ENCODE data around the gene ARMC3. TPM values are rescaled to one million over a fixed set of nuclear protein-coding genes. Genes with fewer than 3 reads are reported as not detected.

The ARMC3 gene, protein sequence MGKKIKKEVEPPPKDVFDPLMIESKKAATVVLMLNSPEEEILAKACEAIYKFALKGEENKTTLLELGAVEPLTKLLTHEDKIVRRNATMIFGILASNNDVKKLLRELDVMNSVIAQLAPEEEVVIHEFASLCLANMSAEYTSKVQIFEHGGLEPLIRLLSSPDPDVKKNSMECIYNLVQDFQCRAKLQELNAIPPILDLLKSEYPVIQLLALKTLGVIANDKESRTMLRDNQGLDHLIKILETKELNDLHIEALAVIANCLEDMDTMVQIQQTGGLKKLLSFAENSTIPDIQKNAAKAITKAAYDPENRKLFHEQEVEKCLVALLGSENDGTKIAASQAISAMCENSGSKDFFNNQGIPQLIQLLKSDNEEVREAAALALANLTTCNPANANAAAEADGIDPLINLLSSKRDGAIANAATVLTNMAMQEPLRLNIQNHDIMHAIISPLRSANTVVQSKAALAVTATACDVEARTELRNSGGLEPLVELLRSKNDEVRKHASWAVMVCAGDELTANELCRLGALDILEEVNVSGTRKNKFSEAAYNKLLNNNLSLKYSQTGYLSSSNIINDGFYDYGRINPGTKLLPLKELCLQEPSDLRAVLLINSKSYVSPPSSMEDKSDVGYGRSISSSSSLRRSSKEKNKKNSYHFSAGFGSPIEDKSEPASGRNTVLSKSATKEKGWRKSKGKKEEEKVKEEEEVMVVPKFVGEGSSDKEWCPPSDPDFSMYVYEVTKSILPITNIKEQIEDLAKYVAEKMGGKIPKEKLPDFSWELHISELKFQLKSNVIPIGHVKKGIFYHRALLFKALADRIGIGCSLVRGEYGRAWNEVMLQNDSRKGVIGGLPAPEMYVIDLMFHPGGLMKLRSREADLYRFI
- total RNA-seq (not detected), total RNA-seq (0 to 0.25 (median 0) reads per million in 29 experiments)
- not detected for total RNA-seq (2013)

DNA sequence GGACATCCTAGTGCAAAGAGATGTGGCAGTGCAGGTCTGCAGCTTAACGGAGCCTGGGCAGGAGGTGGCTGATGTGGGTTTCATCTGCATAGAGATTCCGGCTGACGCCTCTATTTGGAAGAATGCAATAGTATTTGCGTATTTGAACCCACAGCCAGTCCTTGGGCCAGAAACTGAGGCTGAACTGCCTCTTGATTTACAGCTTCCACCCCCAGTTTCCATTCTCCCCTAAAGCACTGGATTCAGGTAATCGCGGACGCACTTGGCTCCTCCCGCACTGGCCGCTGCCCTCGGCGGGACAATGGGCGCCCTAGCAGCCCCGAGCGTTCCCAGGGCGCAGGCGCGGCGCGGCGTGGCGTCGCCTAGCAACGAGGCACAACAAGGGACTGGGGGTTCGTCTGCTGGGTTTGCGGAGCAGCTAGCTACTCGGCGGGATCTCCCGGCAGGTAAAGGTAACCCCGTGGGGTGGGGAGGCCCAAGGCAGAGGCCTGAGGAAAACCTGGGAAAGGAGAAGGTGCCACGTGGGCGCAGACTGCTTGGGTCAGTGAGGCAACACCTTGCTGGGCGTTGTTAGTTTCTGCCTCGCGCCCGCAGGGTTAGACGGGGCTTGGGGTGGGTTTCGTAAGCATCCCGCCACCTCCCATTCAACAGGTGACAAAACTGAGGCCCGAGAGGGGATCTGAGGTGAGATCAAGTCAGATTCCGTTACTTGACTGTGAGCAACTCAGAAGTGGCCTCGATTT lies at the start of gene ARMC3:
Gene ARMC3 (plus strand): TSS at position 393 of the 743 bp plus-strand sequence. CDS start 3,944 bp downstream, outside the sequence.
- 16% methylated on average over 34 of the region's 41 CpGs for WGBS (ENCODE audit: insufficient coverage)
- CTCF ChIA-PET: interaction anchor here in 1 of 2 donors (1.0 kb wide), 1 partner anchor 8 kb away, joined by 3 read pairs; no protein-coding TSS in a partner anchor
- Histone ChIP-seq H3K36me3 (ENCODE audit: control insufficient read depth in 2 of 2, extremely low read depth in 1 of 2, insufficient read depth in 1 of 2, low read length in 1 of 2) (no peaks in the 10 kb centered on the region), H3K9me3 (no peaks in the 10 kb centered on the region), H3K4me3 (ENCODE audit: control insufficient read depth in 1 of 2, extremely low read depth in 1 of 2, low read length in 1 of 2) (peak within 1 kb of the TSS; percentile 52 to 83), H3K27me3 (replicated peaks in 1 of 2; ENCODE audit: control insufficient read depth in 2 of 2, extremely low read depth in 1 of 2, insufficient read depth in 2 of 2, low read length in 1 of 2) (peaks cover 0 to 14% of the 10 kb centered on the region in 2 experiments), H3K27ac (ENCODE audit: low read length) (no peak within 1 kb of the TSS), H3K4me1 (ENCODE audit: control insufficient read depth in 1 of 2, extremely low read depth in 1 of 2, insufficient read depth in 2 of 2, low read length in 2 of 2) (peaks cover 2 to 11% of the 10 kb centered on the region in 2 experiments)
- Mint-ChIP-seq H3K27me3 (peaks cover 4 to 8% of the 10 kb centered on the region in 2 donors), H3K9me3 (no peaks in the 10 kb centered on the region), H3K4me1 (no peaks in the 10 kb centered on the region), H3K27ac (no peak within 1 kb of the TSS), H3K4me3 (no peak within 1 kb of the TSS), H3K36me3 (peaks cover 2% of the 10 kb centered on the region)
- DNase-seq (peak; percentile 26 to 84 (median 67)), ATAC-seq (replicated peaks in 1 of 4) (peak; percentile 68 to 94 (median 88))
- POLR2A ChIA-PET: interaction anchor here in 1 of 2 donors (0.9 kb wide), 1 partner anchor 15 kb away, joined by 3 read pairs; no protein-coding TSS in a partner anchor

DNA sequence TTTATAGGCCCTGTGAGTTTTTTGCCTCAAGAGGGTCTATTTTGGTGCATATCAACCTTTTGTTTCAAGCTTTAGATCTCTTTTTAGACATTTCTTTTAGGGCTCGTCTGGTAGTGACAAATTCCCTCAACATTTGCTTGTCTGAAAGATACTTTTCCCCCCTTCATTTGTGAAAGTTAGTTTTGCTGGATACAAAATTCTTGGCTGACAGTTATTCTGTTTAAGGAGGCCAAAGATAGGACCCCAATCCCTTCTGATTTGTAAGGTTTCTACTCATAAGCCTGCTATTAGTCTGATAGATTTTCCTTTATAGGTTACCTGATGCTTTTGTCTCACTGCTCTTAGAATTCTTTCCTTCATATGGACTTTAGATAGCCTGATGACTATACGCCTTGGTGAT lies 36.1 kb upstream of the ARMC3 start:
- no CpG with 5 or more reads among the region's 2 CpGs for WGBS (ENCODE audit: insufficient coverage)
- Histone ChIP-seq H3K9me3 (no peaks in the 10 kb centered on the region), H3K36me3 (ENCODE audit: control insufficient read depth in 2 of 2, extremely low read depth in 1 of 2, insufficient read depth in 1 of 2, low read length in 1 of 2) (no peaks in the 10 kb centered on the region), H3K27ac (ENCODE audit: low read length) (no peak overlapping the region), H3K4me1 (ENCODE audit: control insufficient read depth in 1 of 2, extremely low read depth in 1 of 2, insufficient read depth in 2 of 2, low read length in 2 of 2) (no peaks in the 10 kb centered on the region), H3K27me3 (replicated peaks in 1 of 2; ENCODE audit: control insufficient read depth in 2 of 2, extremely low read depth in 1 of 2, insufficient read depth in 2 of 2, low read length in 1 of 2) (peaks cover 0 to 4% of the 10 kb centered on the region in 2 experiments), H3K4me3 (ENCODE audit: control insufficient read depth in 1 of 2, extremely low read depth in 1 of 2, low read length in 1 of 2) (no peak overlapping the region)
- ChIA-PET POLR2A (no interaction called here), CTCF (no interaction called here)
- H3K27me3 Mint-ChIP-seq: peaks cover 0 to 2% of the 10 kb centered on the region in 2 donors
- no peak overlapping the region for H3K27ac Mint-ChIP-seq
- ATAC-seq (replicated peaks in 1 of 4): no peak
- H3K36me3 Mint-ChIP-seq: no peaks in the 10 kb centered on the region
- H3K4me3 Mint-ChIP-seq: no peak overlapping the region
- no peaks in the 10 kb centered on the region for H3K4me1 Mint-ChIP-seq
- H3K9me3 Mint-ChIP-seq: peaks cover 30 to 36% (median 31%) of the 10 kb centered on the region in 3 donors
- DNase-seq: no peak

DNA sequence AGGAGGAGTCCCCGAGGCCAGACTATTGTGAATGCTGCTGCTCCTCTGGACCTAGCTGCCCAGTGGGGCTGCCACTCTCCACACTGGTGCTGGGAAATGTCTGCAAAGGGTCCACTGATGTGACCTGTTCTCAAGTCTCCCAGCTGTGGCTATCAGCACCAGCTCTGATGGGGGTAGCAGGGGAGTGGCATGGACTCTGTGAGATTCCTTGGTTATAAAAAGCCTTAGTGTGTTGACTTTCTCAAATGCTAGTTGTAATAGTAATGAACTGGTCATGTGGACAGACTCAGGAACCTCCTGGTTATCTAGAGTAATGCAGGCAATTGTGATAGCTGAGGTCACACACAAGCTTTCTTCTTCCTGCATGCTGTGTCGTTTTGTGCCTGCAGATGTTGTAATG lies 34.1 kb upstream of the ARMC3 start:
- H3K9me3 Mint-ChIP-seq: peaks cover 20 to 25% (median 21%) of the 10 kb centered on the region in 3 donors
- ChIA-PET CTCF (interaction anchor here in 1 of 2 donors (0.6 kb wide), 1 partner anchor 17 kb away, joined by 3 read pairs; no protein-coding TSS in a partner anchor), POLR2A (no interaction called here)
- no peaks in the 10 kb centered on the region for H3K4me1 Mint-ChIP-seq
- no peak overlapping the region for H3K27ac ChIP-seq (ENCODE audit: low read length)
- WGBS (ENCODE audit: insufficient coverage): 80% methylated on average over 1 of the region's 2 CpGs
- H3K27me3 ChIP-seq (replicated peaks in 1 of 2; ENCODE audit: control insufficient read depth in 2 of 2, extremely low read depth in 1 of 2, insufficient read depth in 2 of 2, low read length in 1 of 2): peaks cover 0 to 4% of the 10 kb centered on the region in 2 experiments
- H3K9me3 ChIP-seq: no peaks in the 10 kb centered on the region
- H3K27me3 Mint-ChIP-seq: peaks cover 0 to 2% of the 10 kb centered on the region in 2 donors
- DNase-seq (no peak), ATAC-seq (replicated peaks in 1 of 4) (no peak)
- no peak overlapping the region for H3K27ac Mint-ChIP-seq
- H3K4me3 Mint-ChIP-seq: no peak overlapping the region
- H3K4me3 ChIP-seq (ENCODE audit: control insufficient read depth in 1 of 2, extremely low read depth in 1 of 2, low read length in 1 of 2): no peak overlapping the region
- no peaks in the 10 kb centered on the region for H3K36me3 Mint-ChIP-seq
- H3K36me3 ChIP-seq (ENCODE audit: control insufficient read depth in 2 of 2, extremely low read depth in 1 of 2, insufficient read depth in 1 of 2, low read length in 1 of 2): no peaks in the 10 kb centered on the region
- H3K4me1 ChIP-seq (ENCODE audit: control insufficient read depth in 1 of 2, extremely low read depth in 1 of 2, insufficient read depth in 2 of 2, low read length in 2 of 2): no peaks in the 10 kb centered on the region

DNA sequence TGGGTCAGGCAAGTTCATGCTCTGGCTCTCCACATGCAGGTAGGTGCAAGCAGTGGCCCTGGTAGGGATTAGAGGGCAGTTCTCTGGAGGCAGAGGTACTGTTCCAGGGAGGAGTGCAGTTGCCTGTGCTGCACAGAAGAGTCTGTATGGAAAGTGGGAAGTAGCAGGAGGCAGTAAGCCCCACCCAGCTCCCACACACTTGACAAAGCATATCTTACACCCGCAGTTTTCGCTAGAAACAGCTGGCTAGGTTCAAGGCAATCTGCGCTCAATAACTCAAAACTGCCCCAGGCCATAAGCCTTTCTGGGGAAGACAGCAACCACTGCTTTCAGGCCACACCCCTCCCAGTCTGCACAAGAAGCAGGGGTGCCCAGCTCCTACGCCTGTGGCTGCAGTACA lies 33.1 kb upstream of the ARMC3 start:
- Mint-ChIP-seq H3K4me3 (no peak overlapping the region), H3K9me3 (peaks cover 20 to 22% (median 21%) of the 10 kb centered on the region in 3 donors), H3K27me3 (peaks cover 0 to 2% of the 10 kb centered on the region in 2 donors), H3K36me3 (no peaks in the 10 kb centered on the region), H3K4me1 (no peaks in the 10 kb centered on the region), H3K27ac (no peak overlapping the region)
- H3K27me3 ChIP-seq (replicated peaks in 1 of 2; ENCODE audit: control insufficient read depth in 2 of 2, extremely low read depth in 1 of 2, insufficient read depth in 2 of 2, low read length in 1 of 2): peaks cover 0 to 4% of the 10 kb centered on the region in 2 experiments
- ATAC-seq (replicated peaks in 1 of 4): no peak
- no peaks in the 10 kb centered on the region for H3K9me3 ChIP-seq
- 95% methylated on average over 4 of the region's 4 CpGs for WGBS (ENCODE audit: insufficient coverage)
- H3K36me3 ChIP-seq (ENCODE audit: control insufficient read depth in 2 of 2, extremely low read depth in 1 of 2, insufficient read depth in 1 of 2, low read length in 1 of 2): no peaks in the 10 kb centered on the region
- no peaks in the 10 kb centered on the region for H3K4me1 ChIP-seq (ENCODE audit: control insufficient read depth in 1 of 2, extremely low read depth in 1 of 2, insufficient read depth in 2 of 2, low read length in 2 of 2)
- ChIA-PET POLR2A (no interaction called here), CTCF (no interaction called here)
- H3K4me3 ChIP-seq (ENCODE audit: control insufficient read depth in 1 of 2, extremely low read depth in 1 of 2, low read length in 1 of 2): no peak overlapping the region
- H3K27ac ChIP-seq (ENCODE audit: low read length): no peak overlapping the region
- no peak for DNase-seq

DNA sequence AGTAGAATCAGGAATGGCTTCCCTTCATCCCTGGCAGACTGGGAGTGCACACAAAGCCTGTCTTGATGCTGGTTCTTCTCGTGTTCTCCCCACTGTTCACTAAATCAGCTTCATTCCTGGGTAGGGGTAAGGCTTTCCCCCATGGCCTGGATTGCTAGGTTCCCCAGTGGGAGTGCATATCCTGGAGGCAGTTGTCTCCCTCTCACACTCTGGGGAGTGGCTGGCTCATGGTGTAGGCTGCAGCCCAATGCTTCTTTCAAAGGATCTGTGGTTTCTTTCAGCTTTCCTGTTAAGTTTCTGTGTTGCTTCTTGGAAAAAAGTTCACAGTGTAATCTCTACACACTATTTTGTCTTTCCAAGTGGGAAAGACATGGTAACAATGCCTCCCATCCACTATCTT lies 32.6 kb upstream of the ARMC3 start:
- Mint-ChIP-seq H3K9me3 (peaks cover 20 to 22% (median 21%) of the 10 kb centered on the region in 3 donors), H3K36me3 (no peaks in the 10 kb centered on the region), H3K4me3 (no peak overlapping the region), H3K27ac (no peak overlapping the region), H3K4me1 (no peaks in the 10 kb centered on the region), H3K27me3 (peaks cover 0 to 2% of the 10 kb centered on the region in 2 donors)
- ATAC-seq (replicated peaks in 1 of 4) (no peak), DNase-seq (no peak)
- Histone ChIP-seq H3K27me3 (replicated peaks in 1 of 2; ENCODE audit: control insufficient read depth in 2 of 2, extremely low read depth in 1 of 2, insufficient read depth in 2 of 2, low read length in 1 of 2) (peaks cover 0 to 4% of the 10 kb centered on the region in 2 experiments), H3K27ac (ENCODE audit: low read length) (no peak overlapping the region), H3K9me3 (no peaks in the 10 kb centered on the region), H3K36me3 (ENCODE audit: control insufficient read depth in 2 of 2, extremely low read depth in 1 of 2, insufficient read depth in 1 of 2, low read length in 1 of 2) (no peaks in the 10 kb centered on the region), H3K4me1 (ENCODE audit: control insufficient read depth in 1 of 2, extremely low read depth in 1 of 2, insufficient read depth in 2 of 2, low read length in 2 of 2) (no peaks in the 10 kb centered on the region), H3K4me3 (ENCODE audit: control insufficient read depth in 1 of 2, extremely low read depth in 1 of 2, low read length in 1 of 2) (no peak overlapping the region)
- CTCF ChIA-PET: no interaction called here
- WGBS (ENCODE audit: insufficient coverage): no CpG with 5 or more reads among the region's 1 CpG
- POLR2A ChIA-PET: no interaction called here

DNA sequence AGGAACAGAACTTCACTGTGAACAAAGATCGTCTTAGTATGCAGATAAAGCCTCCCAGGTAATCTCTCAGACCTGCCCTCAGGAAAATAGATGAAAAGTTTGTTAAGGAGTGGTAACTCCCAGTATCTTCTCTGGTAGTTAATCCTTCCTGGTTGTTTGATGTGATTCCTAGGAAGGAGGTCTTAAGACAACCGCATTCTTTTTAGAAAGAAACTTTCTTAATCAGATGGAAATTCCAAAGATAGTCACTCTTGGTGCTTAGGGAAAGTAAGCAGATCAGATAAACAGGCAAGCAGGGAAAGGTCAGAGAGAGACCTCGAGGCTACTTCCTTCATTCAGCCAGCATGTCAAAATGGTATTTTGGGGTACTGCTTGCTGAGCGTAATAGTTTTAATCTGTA lies 30.5 kb upstream of the ARMC3 start:
- Mint-ChIP-seq H3K9me3 (peaks cover 13 to 16% (median 14%) of the 10 kb centered on the region in 3 donors), H3K27ac (no peak overlapping the region), H3K27me3 (peaks cover 0 to 2% of the 10 kb centered on the region in 2 donors), H3K4me1 (no peaks in the 10 kb centered on the region), H3K36me3 (peaks cover 3% of the 10 kb centered on the region), H3K4me3 (no peak overlapping the region)
- POLR2A ChIA-PET: no interaction called here
- DNase-seq (no peak), ATAC-seq (replicated peaks in 1 of 4) (no peak)
- peaks cover 0 to 4% of the 10 kb centered on the region in 2 experiments for H3K27me3 ChIP-seq (replicated peaks in 1 of 2; ENCODE audit: control insufficient read depth in 2 of 2, extremely low read depth in 1 of 2, insufficient read depth in 2 of 2, low read length in 1 of 2)
- no peaks in the 10 kb centered on the region for H3K4me1 ChIP-seq (ENCODE audit: control insufficient read depth in 1 of 2, extremely low read depth in 1 of 2, insufficient read depth in 2 of 2, low read length in 2 of 2)
- 83% methylated on average over 1 of the region's 4 CpGs for WGBS (ENCODE audit: insufficient coverage)
- no peak overlapping the region for H3K27ac ChIP-seq (ENCODE audit: low read length)
- no peaks in the 10 kb centered on the region for H3K36me3 ChIP-seq (ENCODE audit: control insufficient read depth in 2 of 2, extremely low read depth in 1 of 2, insufficient read depth in 1 of 2, low read length in 1 of 2)
- H3K4me3 ChIP-seq (ENCODE audit: control insufficient read depth in 1 of 2, extremely low read depth in 1 of 2, low read length in 1 of 2): no peak overlapping the region
- no peaks in the 10 kb centered on the region for H3K9me3 ChIP-seq
- CTCF ChIA-PET: no interaction called here

All from T-cell (primary cell).